OCI-LY7 (cell line): Measurements from ENCODE around the gene PPFIA2.

ENCODE experiments used
- EZH2phosphoT487 ChIP-seq: fragments of 200-600 bp; sonication (generic); IDR thresholded peaks from 2 replicates; pipeline ENCODE4 v1.6.1; 2018; ENCODE audit warnings: low read depth, borderline replicate concordance, mild to moderate bottlenecking, mixed run types, antibody characterized with exemption, low read length, moderate library complexity, mixed read lengths
- TF ChIP-seq, protein P1 (sequence below): fragments of 200-600 bp; sonication (generic); conservative IDR thresholded peaks from 2 replicates; pipeline ENCODE4 v1.5.1; 2014; ENCODE audit warnings: mild to moderate bottlenecking, antibody characterized with exemption, low read length, moderate library complexity, mixed read lengths

- TF ChIP-seq, protein P1, sequence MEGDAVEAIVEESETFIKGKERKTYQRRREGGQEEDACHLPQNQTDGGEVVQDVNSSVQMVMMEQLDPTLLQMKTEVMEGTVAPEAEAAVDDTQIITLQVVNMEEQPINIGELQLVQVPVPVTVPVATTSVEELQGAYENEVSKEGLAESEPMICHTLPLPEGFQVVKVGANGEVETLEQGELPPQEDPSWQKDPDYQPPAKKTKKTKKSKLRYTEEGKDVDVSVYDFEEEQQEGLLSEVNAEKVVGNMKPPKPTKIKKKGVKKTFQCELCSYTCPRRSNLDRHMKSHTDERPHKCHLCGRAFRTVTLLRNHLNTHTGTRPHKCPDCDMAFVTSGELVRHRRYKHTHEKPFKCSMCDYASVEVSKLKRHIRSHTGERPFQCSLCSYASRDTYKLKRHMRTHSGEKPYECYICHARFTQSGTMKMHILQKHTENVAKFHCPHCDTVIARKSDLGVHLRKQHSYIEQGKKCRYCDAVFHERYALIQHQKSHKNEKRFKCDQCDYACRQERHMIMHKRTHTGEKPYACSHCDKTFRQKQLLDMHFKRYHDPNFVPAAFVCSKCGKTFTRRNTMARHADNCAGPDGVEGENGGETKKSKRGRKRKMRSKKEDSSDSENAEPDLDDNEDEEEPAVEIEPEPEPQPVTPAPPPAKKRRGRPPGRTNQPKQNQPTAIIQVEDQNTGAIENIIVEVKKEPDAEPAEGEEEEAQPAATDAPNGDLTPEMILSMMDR: no peak
- TF ChIP-seq EZH2phosphoT487: no peak
Measured at GRCh38 chr12:81303935-81304334, 455.2 kb downstream of the PPFIA2 start.
